Upper lobe of right lung (tissue), 1 donor: ENCODE measurements around the gene TTC7B. TPM values are rescaled to one million over a fixed set of nuclear protein-coding genes. Genes with fewer than 3 reads are reported as not detected.

Source experiments
- ATAC-seq: fragments of 200-7000 bp; cut with Tn5 transposase; one replicate; pipeline ENCODE4 v1.9.1; 2020; ENCODE audit warnings: mild to moderate bottlenecking, moderate library complexity
- DNase-seq: peaks from one replicate; pipeline ENCODE4 v3.0.0-alpha.2; 2020
- H3K27ac ChIP-seq: fragments of 200-600 bp; one replicate; pipeline ENCODE4 v1.8.0; 2022
- H3K27me3 ChIP-seq: fragments of 200-600 bp; one replicate; pipeline ENCODE4 v1.8.0; 2022; ENCODE audit warnings: mild to moderate bottlenecking
- H3K36me3 ChIP-seq: fragments of 200-600 bp; one replicate; pipeline ENCODE4 v1.8.0; 2022
- H3K4me1 ChIP-seq: fragments of 200-600 bp; one replicate; pipeline ENCODE4 v1.8.0; 2022
- H3K4me3 ChIP-seq: fragments of 200-600 bp; one replicate; pipeline ENCODE4 v1.8.0; 2022; ENCODE audit warnings: mild to moderate bottlenecking
- H3K9me3 ChIP-seq: fragments of 200-600 bp; one replicate; pipeline ENCODE4 v1.8.0; 2022
- CTCF ChIP-seq: fragments of 200-600 bp; IDR thresholded peaks from one replicate; pipeline ENCODE4 v1.8.0; 2022; ENCODE audit warnings: antibody characterized with exemption
- intact Hi-C: fragments of 100-400 bp; cut with DNase I; formaldehyde crosslinking; loops from one replicate; pipeline ENCODE4 v1.11.0; 2022
- total RNA-seq: library from RNA; stranded (reverse); fragmentation: NEBNext Ultra II Directional; extraction: Animal tissue kit (Norgen Biotek cat#: 25700); gene quantifications from one replicate; pipeline ENCODE4 v1.2.1, GENCODE V29; 2021
- donor health status: DM: no; HTN: yes; CAD: no; lungs with severe emphysema.

TTC7B gene
- total RNA-seq, 1 donor from 2014 or later = 41.5 TPM

- DNase-seq (no peak), ATAC-seq (peak; percentile 58)
- Histone ChIP-seq H3K4me1 (no peaks in the 10 kb centered on the region), H3K27ac (no peak overlapping the region), H3K36me3 (no peaks in the 10 kb centered on the region), H3K27me3 (no peaks in the 10 kb centered on the region), H3K9me3 (no peaks in the 10 kb centered on the region), H3K4me3 (no peak overlapping the region)
- intact Hi-C loops = no loop called here
- no peak for TF ChIP-seq CTCF
Observed at GRCh38 chr14:90522571-90523191, 293.5 kb downstream of the TTC7B start.

- TF ChIP-seq CTCF = no peak
- Histone ChIP-seq H3K27me3 (no peaks in the 10 kb centered on the region), H3K9me3 (no peaks in the 10 kb centered on the region), H3K27ac (no peak overlapping the region), H3K4me3 (no peak overlapping the region), H3K4me1 (no peaks in the 10 kb centered on the region), H3K36me3 (no peaks in the 10 kb centered on the region)
- intact Hi-C loops = no loop called here
- DNase-seq = no peak
- ATAC-seq = no peak
Observed at GRCh38 chr14:90521930-90522483, 294.2 kb downstream of the TTC7B start.

- Histone ChIP-seq H3K4me1 (no peaks in the 10 kb centered on the region), H3K27ac (no peak overlapping the region), H3K36me3 (no peaks in the 10 kb centered on the region), H3K27me3 (no peaks in the 10 kb centered on the region), H3K4me3 (no peak overlapping the region), H3K9me3 (no peaks in the 10 kb centered on the region)
- intact Hi-C loops = no loop called here
- ATAC-seq (no peak), DNase-seq (no peak)
- no peak for TF ChIP-seq CTCF
Observed at GRCh38 chr14:90521084-90521929, 294.9 kb downstream of the TTC7B start.

- TF ChIP-seq CTCF = no peak
- no peak for ATAC-seq
- DNase-seq = no peak
- Histone ChIP-seq H3K27ac (no peak overlapping the region), H3K4me1 (no peaks in the 10 kb centered on the region), H3K36me3 (no peaks in the 10 kb centered on the region), H3K9me3 (no peaks in the 10 kb centered on the region), H3K27me3 (no peaks in the 10 kb centered on the region), H3K4me3 (no peak overlapping the region)
- intact Hi-C loops = no loop called here
Observed at GRCh38 chr14:90520326-90520725, 295.9 kb downstream of the TTC7B start.

- intact Hi-C loops = no loop called here
- Histone ChIP-seq H3K9me3 (no peaks in the 10 kb centered on the region), H3K27ac (no peak overlapping the region), H3K27me3 (no peaks in the 10 kb centered on the region), H3K4me1 (no peaks in the 10 kb centered on the region), H3K36me3 (no peaks in the 10 kb centered on the region), H3K4me3 (no peak overlapping the region)
- DNase-seq (no peak), ATAC-seq (no peak)
- no peak for TF ChIP-seq CTCF
Observed at GRCh38 chr14:90519262-90519920, 296.8 kb downstream of the TTC7B start.
